NOMO-1 treated with dmso at 0.1 percent for 144 hours (cell line): ENCODE results near the gene ATOSB.

Experiments
- DNase-seq: peaks from one replicate; lab custom pipeline; 2025; ENCODE audit not compliant: unreplicated experiment; lab: John Stamatoyannopoulos, UW

Gene ATOSB

DNA sequence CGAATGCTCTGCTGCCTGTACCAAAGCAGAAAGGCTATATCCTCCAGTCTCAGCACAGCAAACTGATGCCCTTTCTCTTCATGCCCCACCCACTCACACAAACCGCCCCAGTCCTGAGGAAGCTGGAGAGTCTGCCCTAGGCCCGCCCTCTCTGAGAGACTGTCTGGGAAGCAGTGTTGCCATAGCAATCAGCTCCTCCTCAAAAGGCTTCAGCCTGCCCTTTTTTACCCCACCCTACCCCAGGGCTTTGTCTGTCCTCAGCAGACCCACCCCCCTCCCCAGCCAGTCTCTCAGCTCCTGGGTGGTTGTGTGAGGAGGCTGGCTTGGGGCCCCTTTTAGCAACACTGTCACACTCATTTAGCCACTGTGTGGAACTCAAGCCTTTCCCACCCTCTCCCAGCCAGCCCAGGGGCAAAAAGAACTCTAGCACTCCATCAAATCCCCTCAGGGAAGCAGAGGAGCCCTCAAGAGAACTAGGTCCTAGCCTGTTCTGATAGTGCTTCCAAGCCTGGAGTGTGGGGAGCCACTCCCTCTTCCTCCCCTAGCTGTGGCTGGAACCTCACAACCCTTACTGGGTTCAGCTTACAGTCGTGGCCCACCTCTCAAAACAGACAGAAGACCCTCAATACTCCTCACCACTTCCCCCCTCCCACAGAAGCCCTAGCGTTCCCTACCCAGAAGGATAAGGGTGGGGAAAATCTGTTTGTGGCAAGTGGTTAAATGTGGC lies 1.4 kb downstream of the ATOSB start:
- DNase-seq, result peak; percentile 91

DNA sequence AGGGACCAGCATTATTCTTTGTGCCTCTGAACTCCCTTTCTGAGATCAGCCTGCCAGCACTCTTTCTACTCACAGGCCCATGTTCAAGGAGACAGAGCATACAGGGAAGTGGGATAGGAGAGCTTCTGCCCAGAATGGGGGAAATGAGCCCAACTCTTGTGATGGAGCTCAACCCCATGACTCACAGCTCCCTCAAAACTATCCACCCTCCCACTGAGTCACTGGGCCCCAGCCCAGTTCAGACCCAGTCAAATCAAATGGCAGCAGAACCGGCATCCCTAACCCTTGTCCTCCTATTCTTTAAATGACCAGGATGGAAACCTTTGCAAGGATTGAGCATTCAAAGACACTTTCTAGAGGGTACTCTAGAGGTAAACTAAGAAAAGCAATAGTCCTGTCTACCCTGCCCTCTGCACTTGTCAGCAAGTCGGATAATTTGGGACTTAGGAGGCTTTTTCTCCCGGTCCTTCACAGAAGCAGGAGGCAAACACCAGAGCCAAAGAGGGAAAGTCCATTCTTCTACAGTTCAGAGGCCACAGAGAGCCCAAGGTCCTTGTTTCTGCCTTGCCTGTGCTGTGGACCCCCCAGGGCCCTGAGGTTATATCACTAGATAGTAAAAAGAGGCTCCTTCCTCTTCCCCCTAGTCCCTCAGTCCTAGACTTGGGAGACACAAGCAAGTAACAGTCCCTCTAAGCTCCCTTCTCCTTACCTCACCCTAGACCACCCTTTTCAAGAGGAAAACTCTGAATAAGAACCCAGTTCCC lies 3.2 kb downstream of the ATOSB start:
- DNase-seq, result peak; percentile 10

DNA sequence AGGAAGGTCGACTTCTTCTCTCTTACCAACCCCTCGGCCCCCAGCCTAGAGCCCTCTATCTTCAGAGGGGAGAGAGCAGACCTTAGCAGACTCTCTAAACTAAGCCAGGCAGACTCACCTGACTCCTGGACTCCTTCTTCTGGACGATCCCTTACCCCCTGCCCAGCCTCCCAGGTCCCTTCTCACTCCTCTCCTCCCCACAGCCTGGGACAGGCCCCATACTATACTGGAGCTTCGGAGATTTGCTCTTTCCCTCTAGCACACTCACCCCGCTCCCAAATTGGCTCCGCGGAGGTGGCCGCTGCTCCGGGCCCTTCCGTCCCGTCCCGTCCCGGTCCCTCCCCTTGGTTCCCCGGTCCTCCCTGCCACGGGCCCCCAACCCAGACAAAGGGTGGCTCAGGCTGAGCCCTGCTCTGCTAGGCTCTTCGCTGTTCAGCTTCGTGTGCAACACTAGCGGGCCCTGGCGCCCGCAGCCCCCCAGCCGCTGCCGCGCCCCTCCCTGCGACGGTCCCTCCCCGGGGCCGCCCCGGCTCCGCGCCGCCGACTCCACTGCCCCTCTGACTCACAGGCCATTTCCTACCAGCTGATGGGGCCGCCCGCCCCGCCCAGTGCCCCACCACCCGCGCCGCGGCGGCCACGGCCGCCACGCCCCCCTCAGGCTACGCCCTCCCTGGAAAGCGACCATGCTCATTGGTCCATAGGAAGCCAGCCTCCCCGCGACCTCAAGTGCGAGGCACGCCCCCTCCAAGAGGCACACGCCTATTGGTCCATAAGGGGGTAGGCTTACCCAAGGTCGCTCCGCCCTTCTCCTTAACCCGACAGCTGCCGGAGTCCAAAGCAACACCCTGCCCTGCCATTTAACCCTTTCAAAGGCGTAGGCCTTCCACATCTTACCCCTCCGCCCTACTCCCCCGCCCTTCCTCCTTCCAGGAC lies 4.4 kb downstream of the ATOSB start:
- DNase-seq, result peak; percentile 98

DNA sequence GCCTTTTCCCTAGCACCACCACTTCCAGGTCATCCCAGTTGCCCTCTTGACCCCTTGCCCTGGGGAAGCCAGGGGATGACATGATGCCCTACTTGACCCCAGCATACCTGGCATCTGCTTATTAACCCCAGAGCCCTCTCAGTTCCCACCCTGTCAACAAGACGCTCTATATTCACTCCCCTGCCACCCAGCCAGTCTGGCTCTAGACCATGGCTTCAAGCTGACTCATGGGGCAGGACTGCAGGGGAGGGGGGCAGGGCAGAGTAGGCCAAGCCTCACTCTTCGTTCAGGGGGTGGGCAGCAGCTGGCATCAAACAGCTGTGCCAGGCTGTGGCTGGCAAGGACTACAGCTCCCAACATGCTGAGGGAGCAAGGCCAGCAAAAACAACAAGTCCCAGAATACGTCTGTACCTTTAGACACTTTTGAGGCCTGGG lies 5.3 kb downstream of the ATOSB start:
- DNase-seq, result no peak

DNA sequence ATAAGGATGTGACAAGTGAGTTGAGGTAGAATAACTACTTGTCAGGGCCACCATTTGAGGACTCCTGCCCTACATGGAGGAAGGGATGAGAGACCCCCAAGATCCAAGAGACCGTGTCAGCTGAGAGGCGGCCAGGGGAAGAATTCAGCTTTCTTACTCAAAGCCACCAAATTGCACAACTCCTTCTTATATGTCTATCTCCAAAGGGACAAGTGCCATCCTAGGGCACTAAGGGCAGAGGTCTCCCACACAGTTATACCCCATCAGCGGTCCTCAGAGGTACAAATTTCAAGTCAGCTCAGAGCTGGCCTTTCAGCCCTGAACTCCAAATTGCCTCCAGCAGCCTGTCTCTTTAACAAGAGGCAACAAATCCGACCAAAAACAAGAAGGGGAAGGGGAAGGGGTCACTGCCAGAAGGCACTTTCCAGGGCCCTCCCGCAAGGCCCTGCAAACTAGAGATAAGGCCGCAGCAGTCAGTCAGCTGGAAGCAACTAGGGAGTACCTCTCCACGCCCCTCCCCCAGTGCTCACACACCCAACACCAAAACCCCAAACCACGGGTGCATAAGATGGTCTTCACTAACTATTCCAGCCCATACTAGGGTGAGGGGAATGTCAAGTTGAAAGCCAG lies 6.6 kb downstream of the ATOSB start:
- DNase-seq, result no peak

DNA sequence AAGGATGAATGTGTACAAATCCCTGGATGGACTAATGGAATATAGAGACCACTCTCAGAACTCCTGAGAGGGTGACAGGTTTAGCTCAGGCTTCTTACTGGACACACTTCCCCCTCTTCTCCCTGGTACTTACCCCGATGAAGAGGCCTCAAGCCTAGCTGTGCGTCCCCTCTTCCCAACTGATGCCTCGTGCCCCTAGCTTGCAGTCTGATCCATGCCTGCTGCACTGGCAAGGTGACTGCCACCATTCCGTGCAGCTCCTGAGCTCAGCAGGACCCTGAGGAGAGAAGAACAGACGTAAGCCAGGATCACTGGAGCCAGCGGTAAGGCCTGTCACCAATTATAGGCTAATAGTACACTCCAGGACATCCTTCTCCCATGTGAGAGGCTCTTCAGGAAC lies 7.2 kb downstream of the ATOSB start:
- no peak for DNase-seq

DNA sequence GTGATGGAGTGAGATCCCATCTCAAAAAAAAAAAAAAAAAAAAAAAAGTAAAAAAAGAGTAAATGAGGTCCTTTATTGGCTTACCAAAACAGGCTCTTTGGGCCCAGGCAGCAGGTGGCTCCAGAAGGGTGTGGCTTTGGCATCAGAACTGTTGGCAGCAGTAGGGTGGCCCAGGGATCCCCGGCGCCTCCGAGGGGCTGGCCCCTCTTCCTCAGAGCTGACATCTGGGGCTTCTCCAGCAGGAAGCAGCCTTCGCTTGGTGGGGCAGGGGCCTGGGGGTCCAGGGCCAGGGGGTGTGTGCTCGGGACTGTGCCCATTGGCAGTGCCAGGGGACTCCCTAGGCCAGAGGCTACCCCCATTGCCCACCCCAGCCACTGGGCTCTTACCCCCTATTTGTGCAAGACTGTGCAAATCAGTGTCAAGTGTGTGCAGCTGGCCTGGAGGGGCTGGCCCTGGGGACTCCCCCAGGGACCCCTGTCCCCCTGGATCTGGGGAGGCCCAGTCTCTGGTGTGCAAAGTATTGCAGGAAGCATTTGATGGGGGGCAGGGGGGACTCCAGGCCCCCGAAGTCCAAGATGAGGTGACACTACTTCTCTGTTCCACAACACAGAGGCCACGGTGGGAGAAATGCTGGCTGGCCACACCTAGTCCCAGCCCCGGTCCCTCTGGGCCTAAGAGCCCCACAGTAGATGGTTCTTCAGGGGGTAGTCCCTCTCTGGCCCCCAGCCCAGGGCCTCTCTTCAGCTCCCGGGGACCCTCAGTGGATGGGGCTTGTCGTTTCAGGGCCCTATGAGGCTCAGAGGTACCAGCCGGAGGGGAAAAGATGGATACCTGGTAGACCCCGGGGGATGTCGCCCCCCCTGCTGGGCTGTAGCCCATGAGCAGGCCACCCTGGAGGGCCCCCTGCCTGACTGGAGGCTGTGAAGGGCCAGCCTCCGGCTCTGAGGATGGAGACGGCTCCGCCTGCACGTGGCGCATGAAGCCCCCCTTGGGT lies 8.1 kb downstream of the ATOSB start:
- no peak for DNase-seq

DNA sequence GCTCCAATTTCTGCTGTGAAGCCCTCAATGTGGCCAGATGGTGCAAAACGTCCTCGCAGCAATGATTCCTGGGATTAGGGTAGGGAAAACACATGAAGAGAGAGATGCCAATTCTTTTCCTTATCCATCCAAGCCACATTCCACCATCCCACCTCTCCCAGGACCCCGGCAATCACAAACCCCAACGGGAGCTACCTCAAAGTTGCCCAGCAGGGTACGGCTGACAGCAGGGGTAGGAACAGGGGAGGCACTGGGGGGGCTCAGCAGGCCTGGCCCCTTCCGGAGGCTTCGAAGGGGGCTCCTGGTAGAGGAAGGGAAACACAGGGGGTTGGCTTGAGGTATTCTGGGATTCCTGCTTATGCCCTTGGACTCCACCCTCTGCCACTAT lies 9.3 kb downstream of the ATOSB start:
- no peak for DNase-seq

DNA sequence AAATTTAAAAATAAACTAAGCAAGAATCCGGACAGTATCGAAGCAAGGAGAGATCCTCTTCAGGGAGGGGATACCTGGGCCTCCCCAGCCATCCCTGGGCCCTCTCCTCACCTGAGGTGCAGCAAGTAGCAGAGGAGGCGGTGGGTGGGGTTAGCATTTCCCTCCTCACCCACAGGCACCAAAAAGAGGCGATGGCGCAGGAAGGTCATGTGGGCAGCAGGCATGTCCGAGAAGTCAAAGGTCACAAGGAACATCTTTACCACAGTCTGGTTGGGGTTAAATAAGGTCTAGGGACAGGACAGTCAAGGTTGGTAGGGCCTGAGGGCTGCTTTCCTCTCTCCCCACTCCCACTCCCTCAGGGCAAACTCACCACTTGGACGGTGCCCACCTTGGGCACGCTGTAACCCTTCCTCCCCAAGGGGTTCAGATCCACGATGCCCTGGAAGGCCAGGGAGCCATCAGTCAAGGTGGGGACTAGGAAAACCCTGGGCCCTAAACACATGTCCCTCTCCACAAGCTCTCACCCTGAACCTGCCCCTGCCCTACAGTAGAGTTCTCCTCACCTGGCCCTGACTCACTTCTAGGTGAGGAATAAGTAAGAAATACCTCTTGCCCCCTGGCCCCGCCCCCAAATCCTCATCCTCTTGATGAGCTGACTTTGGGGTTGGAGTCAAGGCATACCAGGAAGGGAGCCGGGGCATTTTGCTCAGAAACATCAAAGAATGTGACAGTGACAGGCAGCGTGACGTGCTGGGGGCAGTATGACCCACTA lies 9.9 kb downstream of the ATOSB start:
- no peak for DNase-seq

DNA sequence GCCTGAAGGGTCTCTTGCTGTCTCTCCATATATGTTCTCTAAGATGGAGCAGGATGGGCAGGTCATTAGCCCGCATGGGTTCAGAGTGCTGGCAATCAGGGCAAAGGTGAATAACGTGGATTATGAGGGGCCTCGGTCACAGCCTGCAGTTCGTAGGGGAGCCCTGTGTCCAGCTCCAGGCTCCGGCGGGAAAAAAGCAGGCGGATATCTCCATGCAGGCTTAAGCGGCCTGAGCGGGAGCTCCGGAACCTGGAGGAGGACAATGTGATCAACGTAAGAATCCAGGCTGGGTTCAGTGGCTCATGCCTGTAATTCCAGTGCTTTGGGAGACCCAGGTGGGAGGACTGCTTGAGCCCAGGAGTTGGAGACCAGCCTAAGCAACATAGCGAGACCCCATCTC lies 10.5 kb downstream of the ATOSB start:
- DNase-seq, result no peak

DNA sequence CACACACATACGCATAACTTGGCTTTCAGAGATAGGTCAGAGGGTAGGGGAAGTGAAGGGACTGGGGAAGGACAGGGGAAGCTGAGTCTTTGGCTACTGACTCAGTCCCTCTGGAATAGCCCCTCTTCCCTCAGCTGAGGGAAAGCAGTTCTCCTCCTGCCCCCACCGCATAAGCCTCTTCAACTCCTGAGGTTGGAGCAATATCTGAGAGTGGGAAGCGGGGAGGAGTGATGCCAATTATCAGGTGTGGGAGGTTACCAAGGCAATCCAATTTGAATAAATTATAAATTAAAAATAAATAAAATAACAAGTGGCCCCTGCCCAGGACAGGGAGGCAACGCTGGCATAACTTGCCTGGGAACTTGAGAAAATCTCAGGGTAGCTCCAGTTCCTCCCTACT lies 11.1 kb downstream of the ATOSB start:
- DNase-seq, result no peak

DNA sequence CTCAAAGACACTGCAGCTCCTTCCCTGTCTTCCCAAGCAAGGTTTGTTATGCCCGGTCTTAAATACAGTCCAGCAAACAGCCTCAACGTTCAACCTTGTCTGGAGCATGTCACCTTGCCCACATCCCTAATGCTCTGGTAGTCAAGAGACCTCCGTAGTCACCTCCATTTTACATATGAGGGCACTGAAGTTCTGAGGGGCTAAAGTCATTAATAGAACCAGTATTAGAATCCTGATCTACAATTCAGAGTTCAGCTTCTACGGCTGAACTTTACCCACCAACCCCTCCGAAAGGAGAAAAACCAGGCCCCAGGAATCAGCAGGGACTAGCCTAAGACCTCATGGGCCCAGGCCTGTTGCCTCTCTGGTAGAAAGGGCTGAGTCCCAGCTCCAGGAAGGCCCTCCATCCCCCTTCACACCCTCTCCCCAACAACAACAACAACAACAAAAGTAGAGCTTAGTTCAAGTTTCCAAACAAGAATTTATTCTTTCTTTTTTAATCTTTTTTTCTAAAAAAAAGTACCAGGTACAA lies 11.9 kb downstream of the ATOSB start:
- no peak for DNase-seq

DNA sequence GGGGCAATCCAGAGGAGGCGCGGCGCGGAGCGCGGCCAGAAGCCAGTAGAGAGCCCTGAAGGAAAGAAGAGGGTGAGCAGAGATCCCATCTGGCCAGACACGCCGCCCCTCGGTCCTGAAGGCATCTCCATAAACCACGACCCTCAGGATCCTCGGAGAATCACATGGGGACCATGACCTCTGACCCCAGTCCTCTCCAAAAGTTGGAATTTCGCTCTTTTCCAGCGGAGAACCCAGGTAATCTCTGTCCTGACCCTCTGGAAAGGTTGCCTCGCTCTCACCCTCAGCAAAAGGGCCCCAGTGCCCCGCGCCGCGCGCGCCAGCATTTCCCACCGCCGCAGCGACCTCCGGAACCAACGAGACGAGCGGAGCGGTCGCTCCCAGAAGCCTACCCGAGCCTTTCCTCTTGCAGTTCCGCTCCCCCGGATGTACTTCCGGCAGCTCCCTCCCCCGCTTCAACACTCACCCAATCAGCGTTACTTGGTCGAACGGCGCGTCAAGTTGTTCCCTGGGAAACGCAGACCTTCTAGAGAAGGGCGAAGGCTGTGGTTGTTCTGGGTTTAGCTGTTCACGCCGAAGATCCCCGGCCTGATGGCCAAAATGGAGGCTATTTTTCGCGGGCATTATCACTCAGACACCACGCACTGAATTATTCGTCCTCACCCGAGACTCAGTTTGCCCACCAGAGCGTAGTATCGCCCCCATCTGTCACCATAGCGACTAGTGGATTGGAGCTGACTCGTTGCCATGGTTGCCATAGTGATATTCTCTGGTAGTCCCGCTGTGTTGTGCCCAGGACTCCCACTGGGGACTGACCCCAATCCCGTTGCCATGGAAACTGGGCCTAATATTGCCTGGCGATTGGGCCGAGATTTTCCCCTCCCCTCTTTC lies 12.6 kb downstream of the ATOSB start, which contains the start of gene STOML2:
Gene STOML2, minus strand, starts transcription at position 363 of the 891 bp plus-strand sequence. Its CDS starts 37 bp downstream, at position 326.
- DNase-seq, result peak; percentile 98

DNA sequence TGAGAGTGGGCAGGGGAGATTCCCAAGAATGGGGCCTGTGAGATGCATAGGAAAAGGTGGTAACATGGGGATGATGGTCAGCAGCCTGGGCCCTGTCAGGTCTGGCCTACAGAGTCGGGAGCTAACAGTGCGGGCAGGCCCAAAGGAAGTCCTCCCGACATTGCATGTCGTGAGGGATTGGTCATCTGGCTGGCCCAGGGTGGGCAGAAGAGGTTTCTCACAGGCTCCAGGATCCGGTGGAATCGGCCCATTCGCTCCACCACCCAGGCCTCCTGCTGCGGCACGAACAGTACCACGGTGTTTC lies 13.2 kb downstream of the ATOSB start:
- no peak for DNase-seq

DNA sequence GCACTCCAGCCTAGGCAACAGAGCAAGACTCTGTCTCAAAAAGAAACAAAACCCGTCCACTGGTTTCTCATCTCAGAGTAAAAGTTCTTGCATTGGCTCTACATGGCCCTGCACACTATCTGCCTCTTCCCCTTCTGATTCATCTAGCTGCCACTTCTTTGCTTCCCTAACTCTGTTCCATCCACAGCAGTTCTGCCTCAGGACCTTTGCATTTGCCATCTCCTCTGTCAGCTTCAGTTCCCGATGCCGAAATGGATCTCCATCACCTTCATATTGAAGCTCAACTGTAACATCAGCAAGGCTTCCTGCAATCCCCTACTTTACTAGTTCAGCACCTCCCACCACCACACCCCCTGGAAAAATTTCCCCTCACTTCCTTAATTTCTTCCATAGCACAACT lies 18.1 kb downstream of the ATOSB start:
- no peak for DNase-seq

DNA sequence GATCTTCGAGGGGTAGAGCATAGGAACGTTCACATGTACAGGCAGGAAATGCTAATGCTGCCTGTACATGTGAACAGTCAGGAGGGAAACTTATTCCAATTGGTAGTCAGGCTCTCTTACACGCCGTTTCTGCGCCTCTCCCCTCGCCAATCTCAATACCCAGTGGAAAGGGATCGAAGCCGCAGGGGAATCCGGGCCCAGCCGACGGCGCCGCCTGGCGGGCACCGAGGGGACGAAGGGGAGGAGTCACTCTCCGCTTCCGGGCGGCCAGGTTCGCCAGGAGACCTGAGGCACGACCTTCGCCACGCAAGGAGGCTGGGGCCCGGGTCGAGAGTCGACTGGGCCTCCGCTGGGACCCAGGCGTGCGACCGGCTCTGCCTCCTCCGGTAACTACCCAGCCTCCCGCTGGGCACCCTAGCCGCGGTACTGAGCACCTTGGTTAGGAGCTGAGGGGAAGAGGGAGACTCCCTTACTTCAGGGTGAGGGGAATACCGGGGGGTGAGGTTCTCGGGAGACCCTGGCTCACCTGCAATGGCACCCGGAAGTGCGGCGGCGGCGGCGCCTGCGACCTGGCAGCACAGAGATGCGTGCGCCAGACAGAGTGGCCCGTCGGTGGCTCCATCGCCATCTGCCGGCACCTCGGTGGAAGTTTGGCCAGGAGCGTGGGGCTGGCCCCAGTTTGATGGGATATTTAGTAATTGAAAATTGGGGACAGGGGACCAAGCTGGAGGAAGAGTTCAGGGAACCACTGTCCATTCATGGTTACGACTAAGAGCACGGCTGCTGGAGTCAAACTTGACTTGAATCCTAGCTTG lies 19.4 kb downstream of the ATOSB start, which contains the start of gene PIGO:
Gene PIGO, minus strand, starts transcription at position 557 of the 815 bp plus-strand sequence. CDS start 1,026 bp downstream, outside the sequence.
- DNase-seq, result peak; percentile 90

DNA sequence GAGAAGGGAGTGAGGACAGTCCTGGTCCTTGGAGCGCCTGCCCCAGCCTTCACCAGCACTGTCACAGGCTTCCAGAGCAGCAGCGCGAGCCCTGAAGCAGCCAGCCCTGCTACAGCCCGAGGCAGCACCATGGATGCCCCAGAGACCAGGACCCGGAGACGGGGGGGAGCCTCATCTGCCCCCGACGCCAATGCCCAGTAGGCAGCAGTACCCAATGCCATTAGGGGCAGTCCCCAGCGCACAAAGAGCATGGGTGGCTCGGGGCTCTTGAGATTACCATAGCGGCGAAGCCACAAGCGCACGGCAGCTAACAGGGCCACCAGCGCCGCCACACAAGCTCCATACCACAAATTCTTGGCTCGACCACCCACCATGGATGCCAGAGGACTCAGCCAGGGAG lies 24.1 kb downstream of the ATOSB start:
- no peak for DNase-seq
